GM12878 (cell line): ENCODE measurements around the gene ARHGAP44. TPM values are rescaled to one million over a fixed set of nuclear protein-coding genes. Genes with fewer than 3 reads are reported as not detected.

Experiments used
- ATAC-seq: fragments of 200-7000 bp; cut with Tn5 transposase; 3 replicates; pipeline ENCODE4 v1.9.1; 2020; ENCODE audit warnings: mild to moderate bottlenecking, moderate library complexity
- BruUV-seq: library from RNA; stranded (reverse); fragments of 400-500 nt; replicated peaks from 2 replicates; lab custom pipeline; 2021; lab: Mats Ljungman, UMichigan
- CTCF ChIA-PET: fragments of 300-600 bp; sonication (Branson Sonifier 250); formaldehyde crosslinking; extraction: SDS; loops from one replicate; lab custom pipeline; 2021; ENCODE audit warnings: inconsistent platforms; lab: Yijun Ruan, JAX
- POLR2A ChIA-PET: fragments of 350-600 bp; formaldehyde crosslinking; extraction: SDS; loops from one replicate; lab custom pipeline; 2021; ENCODE audit warnings: inconsistent platforms; lab: Charles Lee
- RAD21 ChIA-PET: fragments of 300-600 bp; sonication (Branson Sonifier 250); formaldehyde crosslinking; loops from one replicate; lab custom pipeline; 2023; ENCODE audit warnings: antibody characterized with exemption; ENCODE audit not compliant: unreplicated experiment; lab: Charles Lee
- SMC1A ChIA-PET: fragments of 300-600 bp; sonication (Branson Sonifier 250); formaldehyde crosslinking; loops from one replicate; lab custom pipeline; 2023; ENCODE audit not compliant: unreplicated experiment, uncharacterized antibody; lab: Charles Lee
- DNase-seq: peaks from one replicate; pipeline ENCODE4 v3.0.0-alpha.2; 2011; ENCODE audit warnings: low read depth, low spot score
- FAIRE-seq: peaks from 3 replicates; lab custom pipeline; 2011; peaks lifted over from hg19 to GRCh38; lab: Jason Lieb, UNC
- H2AFZ ChIP-seq: 2 replicates; pipeline ENCODE4 v1.6.0; 2011; ENCODE audit warnings: low read depth, low read length, control low read depth; ENCODE audit not compliant: control insufficient read depth
- H3K27ac ChIP-seq: 2 replicates; pipeline ENCODE4 v1.5.1; 2011; ENCODE audit warnings: control low read depth; ENCODE audit not compliant: control insufficient read depth, insufficient read depth
- H3K27me3 ChIP-seq, 2 experiments: replicated peaks in 1 of 2; 2 replicates each; pipeline versions ENCODE4 v1.6.0 to v1.6.1; 2011; ENCODE audit warnings: low read length in 1 of 2; ENCODE audit not compliant: control insufficient read depth in 2 of 2, insufficient read depth in 2 of 2
- H3K36me3 ChIP-seq, 2 experiments: 2 replicates each; pipeline ENCODE4 v1.5.1; 2011; ENCODE audit warnings: low read length in 1 of 2; ENCODE audit not compliant: control insufficient read depth in 2 of 2, insufficient read depth in 2 of 2
- H3K4me1 ChIP-seq: 2 replicates; pipeline ENCODE4 v1.6.1; 2011; ENCODE audit warnings: mild to moderate bottlenecking, low read length, moderate library complexity, mixed read lengths; ENCODE audit not compliant: control insufficient read depth, insufficient read depth
- H3K4me2 ChIP-seq: 2 replicates; pipeline ENCODE4 v1.6.0; 2011; ENCODE audit warnings: control low read depth; ENCODE audit not compliant: control insufficient read depth, insufficient read depth
- H3K4me3 ChIP-seq: fragments of 200-600 bp; sonication (generic); 2 replicates; pipeline ENCODE4 v1.5.1; 2016
- H3K79me2 ChIP-seq: 2 replicates; pipeline ENCODE4 v1.6.0; 2011; ENCODE audit warnings: low read length; ENCODE audit not compliant: control insufficient read depth, insufficient read depth
- H3K9ac ChIP-seq: 2 replicates; pipeline ENCODE4 v1.8.0; 2011; ENCODE audit warnings: low read length, control low read depth, mixed read lengths; ENCODE audit not compliant: control insufficient read depth, insufficient read depth
- H3K9me3 ChIP-seq: replicated peaks from 3 replicates; pipeline ENCODE4 v1.5.1; 2011; ENCODE audit warnings: mild to moderate bottlenecking, low read length; ENCODE audit not compliant: control insufficient read depth, insufficient read depth
- H4K20me1 ChIP-seq: 2 replicates; pipeline ENCODE4 v1.6.0; 2011; ENCODE audit not compliant: control insufficient read depth, insufficient read depth
- ELK1 ChIP-seq: IDR thresholded peaks from 2 replicates; pipeline ENCODE4 v1.6.1; 2012; ENCODE audit warnings: low read depth, low read length, improper control_type of control experiment
- IKZF2 ChIP-seq, 2 experiments: fragments of 450-650 bp; IDR thresholded peaks; 2 replicates each; pipeline ENCODE4 v1.6.1; 2017; ENCODE audit warnings: mild to moderate bottlenecking in 2 of 2, moderate library complexity in 2 of 2
- MYC ChIP-seq: IDR thresholded peaks from 2 replicates; pipeline ENCODE4 v1.6.1; 2011; ENCODE audit warnings: mild to moderate bottlenecking, low read length, moderate library complexity, inconsistent platforms; ENCODE audit not compliant: insufficient read depth, insufficient replicate concordance, insufficient read length, severe bottlenecking
- POU2F2 ChIP-seq: IDR thresholded peaks from 3 replicates; pipeline ENCODE4 v1.6.1; 2011; ENCODE audit warnings: low read depth, mild to moderate bottlenecking, low read length, borderline replicate concordance
- RB1 ChIP-seq: fragments of 450-650 bp; formaldehyde crosslinking; IDR thresholded peaks from 2 replicates; pipeline ENCODE4 v1.6.1; 2017; ENCODE audit warnings: mild to moderate bottlenecking, borderline replicate concordance
- SREBF2 ChIP-seq: IDR thresholded peaks from 2 replicates; pipeline ENCODE4 v1.6.1; 2012; ENCODE audit warnings: mild to moderate bottlenecking, low read length
- STAT3 ChIP-seq: IDR thresholded peaks from 2 replicates; pipeline ENCODE4 v1.6.1; 2011; ENCODE audit warnings: low read depth, low read length, improper control_type of control experiment
- ZNF384 ChIP-seq: IDR thresholded peaks from 2 replicates; pipeline ENCODE4 v1.6.1; 2012; ENCODE audit warnings: low read depth, mild to moderate bottlenecking, low read length, improper control_type of control experiment, borderline replicate concordance
- WGBS: methylation state at CpG from one replicate; pipeline ENCODE4 v1.1.6; 2016; ENCODE audit warnings: low lambda C conversion rate; ENCODE audit not compliant: insufficient replicate concordance, insufficient coverage; ENCODE audit errors: missing lambda C conversion rate; 5-methylcytosine and 5-hydroxymethylcytosine counted together
- in situ Hi-C: fragments of 300-500 bp; cut with MboI; formaldehyde crosslinking; loops from 9 replicates; pipeline ENCODE4 v1.14.3; 2018; ENCODE audit warnings: mixed read lengths
- intact Hi-C: fragments of 100-400 bp; cut with micrococcal nuclease; formaldehyde crosslinking; loops from one replicate; pipeline ENCODE4 v1.14.2; 2022; ENCODE audit not compliant: unreplicated experiment
- polyA plus RNA-seq, 11 experiments: library from polyadenylated mRNA; depleted of rRNA in 4 of 11; unstranded in 6 of 11; stranded (reverse) in 5 of 11; fragments of >200 nt; fragmentation: Nextera tagmentation in 4 of 11; fragmentation: Illumina TruSeq in 1 of 11; extraction: Ambion mirVana in 4 of 11; extraction: Trizol in 1 of 11; gene quantifications; 1 replicate in 1 of 11; 2 replicates in 10 of 11; pipeline versions ENCODE4 v1.2.1 to v1.2.3, GENCODE V29; 2011 to 2016; ENCODE audit warnings: inconsistent platforms in 2 of 11, missing spikeins in 2 of 11, low read depth in 1 of 11
- total RNA-seq, 4 experiments: library from RNA; depleted of rRNA in 3 of 4; stranded (reverse); fragments of >200 nt in 3 of 4; fragmentation: Illumina TruSeq in 1 of 4; extraction: Trizol in 1 of 4; gene quantifications; 2 replicates each; pipeline versions ENCODE4 v1.2.1 to v1.2.3, GENCODE V29; 2013 to 2021

ARHGAP44 gene
- total and polyA plus RNA-seq, 10 of the 15 experiments (the other 5 are each of a cell fraction or from before 2014, with no cell fraction given) = 0.11 to 1.2 (median 0.48) TPM

- TF ChIP-seq POU2F2 (no peak), STAT3 (no peak), MYC (no peak), ZNF384 (no peak)
These were observed 24.4 kb downstream of the ARHGAP44 start (continued) for GRCh38 chr17:12813664-12814063.

GRCh38 chr17:12814718-12815117, 25.4 kb downstream of the ARHGAP44 start:
- no peak for FAIRE-seq
- WGBS = 46% methylated on average over 2 of the region's 2 CpGs
- H3K9ac ChIP-seq = 0 out of 2 replicates have a peak overlapping the region, but pooled peaks have one; percentile 48

More at GRCh38 chr17:12814718-12815117, 25.4 kb downstream of the ARHGAP44 start:
- in situ Hi-C loops (no loop called here), intact Hi-C loops (no loop called here)
- Histone ChIP-seq H3K79me2 (no peaks in the 10 kb centered on the region), H3K9me3 (no peaks in the 10 kb centered on the region; the same call in 1 of the 3 replicates), H3K4me1 (peaks cover 25% of the 10 kb centered on the region), H3K27me3 (no peaks in the 10 kb centered on the region), H4K20me1 (no peaks in the 10 kb centered on the region), H3K4me2 (peak overlapping the region; percentile 88; the same call in 1 of the 2 replicates), H2AFZ (no peak overlapping the region), H3K4me3 (no peak overlapping the region), H3K36me3 (no peaks in the 10 kb centered on the region), H3K27ac (peak overlapping the region; percentile 89)
- no peak for TF ChIP-seq ELK1
- no peak for TF ChIP-seq SREBF2
- TF ChIP-seq RB1 = no peak
- no peak for TF ChIP-seq IKZF2 (IDR thresholded peaks at IDR 0.05)
- ATAC-seq (no peak), DNase-seq (no peak)
- SMC1A ChIA-PET = no interaction called here
- RAD21 ChIA-PET = no interaction called here
- POLR2A ChIA-PET = no interaction called here
- BruUV-seq = no TSS peak
- CTCF ChIA-PET = no interaction called here
